HepG2 (cell line): ENCODE measurements around the gene CMIP. TPM values are rescaled to one million over a fixed set of nuclear protein-coding genes. Genes with fewer than 3 reads are reported as not detected.

Experiments used
- ATAD3A ChIP-seq: sonication (generic); formaldehyde crosslinking; IDR thresholded peaks from 2 replicates; pipeline ENCODE4 v1.4.0; 2020; ENCODE audit warnings: missing genetic modification reagents
- MIER3 ChIP-seq: IDR thresholded peaks from 2 replicates; pipeline ENCODE4 v1.6.1; 2016; ENCODE audit warnings: missing compliant biosample characterization, borderline replicate concordance
- MXD3 ChIP-seq: IDR thresholded peaks from 2 replicates; pipeline ENCODE4 v1.6.1; 2016; ENCODE audit warnings: mild to moderate bottlenecking, missing biosample characterization, missing genetic modification reagents
- RNF219 ChIP-seq: sonication (generic); formaldehyde crosslinking; IDR thresholded peaks from 2 replicates; pipeline ENCODE4 v1.5.0; 2020; ENCODE audit warnings: mild to moderate bottlenecking, missing genetic modification reagents
- ZBTB4 ChIP-seq: sonication (generic); formaldehyde crosslinking; IDR thresholded peaks from 2 replicates; pipeline ENCODE4 v1.4.0; 2020; ENCODE audit warnings: missing genetic modification reagents, mild to moderate bottlenecking, borderline replicate concordance
- ZC3H13 ChIP-seq: sonication (generic); formaldehyde crosslinking; IDR thresholded peaks from 2 replicates; pipeline ENCODE4 v1.8.1; 2023; ENCODE audit warnings: mild to moderate bottlenecking, missing genetic modification reagents, moderate library complexity
- ZHX2 ChIP-seq, 2 experiments: sonication (generic) in 1 of 2; formaldehyde crosslinking in 1 of 2; IDR thresholded peaks; 2 replicates each; pipeline versions ENCODE4 v1.6.1 to v1.9.0; 2014 to 2022; ENCODE audit warnings: antibody characterized with exemption in 1 of 2, borderline replicate concordance in 1 of 2, inconsistent platforms in 1 of 2, low read depth in 1 of 2, missing genetic modification reagents in 1 of 2
- polyA plus RNA-seq, 8 experiments: library from polyadenylated mRNA; depleted of rRNA in 3 of 8; stranded (reverse) in 7 of 8; unstranded in 1 of 8; fragments of >200 nt; fragmentation: Illumina TruSeq in 4 of 8; extraction: Trizol in 4 of 8; gene quantifications; 2 replicates each; pipeline versions ENCODE4 v1.2.1 to v1.2.3, GENCODE V29; 2011 to 2016; ENCODE audit warnings: low read depth in 4 of 8, missing spikeins in 1 of 8, mixed read lengths in 1 of 8; ENCODE audit not compliant: insufficient read depth in 1 of 8
- total RNA-seq, 5 experiments: library from RNA; depleted of rRNA; stranded (reverse); fragments of >200 nt; fragmentation: Illumina TruSeq; extraction: Trizol; gene quantifications; 2 replicates each; pipeline ENCODE4 v1.2.3, GENCODE V29; 2016; ENCODE audit warnings: low read depth in 1 of 5
- TF ChIP-seq, protein P1 (sequence below): sonication (generic); formaldehyde crosslinking; IDR thresholded peaks from 2 replicates; pipeline ENCODE4 v1.8.1; 2023; ENCODE audit warnings: mild to moderate bottlenecking, missing genetic modification reagents
- TF ChIP-seq, protein P2 (sequence below): sonication (generic); formaldehyde crosslinking; IDR thresholded peaks from 2 replicates; pipeline ENCODE4 v1.4.0; 2020; ENCODE audit warnings: missing genetic modification reagents, low read depth, mild to moderate bottlenecking, borderline replicate concordance

CMIP gene
- total and polyA plus RNA-seq, 2 of the 13 experiments (the other 11 are each of a cell fraction or from before 2014, with no cell fraction given) = 10.9 to 18.1 TPM

GRCh38 chr16:81448154-81449131 is 3.8 kb downstream of the CMIP start (continued):
- TF ChIP-seq ZBTB4 = peak; percentile 91; the same call in 1 of the 2 replicates
- TF ChIP-seq, protein P1, sequence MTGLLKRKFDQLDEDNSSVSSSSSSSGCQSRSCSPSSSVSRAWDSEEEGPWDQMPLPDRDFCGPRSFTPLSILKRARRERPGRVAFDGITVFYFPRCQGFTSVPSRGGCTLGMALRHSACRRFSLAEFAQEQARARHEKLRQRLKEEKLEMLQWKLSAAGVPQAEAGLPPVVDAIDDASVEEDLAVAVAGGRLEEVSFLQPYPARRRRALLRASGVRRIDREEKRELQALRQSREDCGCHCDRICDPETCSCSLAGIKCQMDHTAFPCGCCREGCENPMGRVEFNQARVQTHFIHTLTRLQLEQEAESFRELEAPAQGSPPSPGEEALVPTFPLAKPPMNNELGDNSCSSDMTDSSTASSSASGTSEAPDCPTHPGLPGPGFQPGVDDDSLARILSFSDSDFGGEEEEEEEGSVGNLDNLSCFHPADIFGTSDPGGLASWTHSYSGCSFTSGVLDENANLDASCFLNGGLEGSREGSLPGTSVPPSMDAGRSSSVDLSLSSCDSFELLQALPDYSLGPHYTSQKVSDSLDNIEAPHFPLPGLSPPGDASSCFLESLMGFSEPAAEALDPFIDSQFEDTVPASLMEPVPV (CRISPR knock-in tag) = peak; percentile 44; the same call in 1 of the 2 replicates
- TF ChIP-seq MXD3 (CRISPR knock-in tag) = peak; percentile 81
- no peak for TF ChIP-seq RNF219
- no peak for TF ChIP-seq ATAD3A (CRISPR knock-in tag)
- TF ChIP-seq MIER3 (CRISPR knock-in tag) = peak; percentile 96
- peak; percentile 98 for TF ChIP-seq ZC3H13 (CRISPR knock-in tag)
- TF ChIP-seq, protein P2, sequence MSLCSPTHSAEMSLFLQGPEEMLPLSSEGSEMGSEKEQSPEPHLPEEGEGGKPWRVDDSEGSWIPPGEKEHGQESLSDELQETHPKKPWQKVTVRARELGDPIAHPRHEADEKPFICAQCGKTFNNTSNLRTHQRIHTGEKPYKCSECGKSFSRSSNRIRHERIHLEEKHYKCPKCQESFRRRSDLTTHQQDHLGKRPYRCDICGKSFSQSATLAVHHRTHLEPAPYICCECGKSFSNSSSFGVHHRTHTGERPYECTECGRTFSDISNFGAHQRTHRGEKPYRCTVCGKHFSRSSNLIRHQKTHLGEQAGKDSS (CRISPR knock-in tag) = peak; percentile 96; the same call in 1 of the 2 replicates
- TF ChIP-seq ZHX2 (IDR thresholded peaks at IDR 0.05; ENCODE audit: low read depth) = no peak; the same call in 1 of the 2 replicates
- no peak; the same call in 1 of the 2 replicates for TF ChIP-seq ZHX2 (CRISPR knock-in tag; IDR thresholded peaks at IDR 0.05; ENCODE audit: borderline replicate concordance)
